ENCODE data around the gene IL2RA.
"Not testable (repeated sequence)": the region's sequence is repeated elsewhere in the genome, so short reads cannot be mapped to it uniquely, and the experiment has no call there.

IL2RA gene

GRCh38 chr10:6013413-6014192, 48.6 kb downstream of the IL2RA start:
- Mint-ChIP-seq H3K27ac (no peak overlapping the region), H3K9me3 (peaks cover under 1% of the 10 kb centered on the region), H3K27me3 (no peaks in the 10 kb centered on the region), H3K4me3 (no peak overlapping the region), H3K36me3 (ENCODE audit: low read depth) (no peaks in the 10 kb centered on the region), H3K4me1 (ENCODE audit: low read depth) (peaks cover 15% of the 10 kb centered on the region)
- intact Hi-C loops (cut with micrococcal nuclease): loop anchor here (2.0 to 10.0 kb wide), 2 partner anchors 75 to 391 kb away; partner anchors contain the start of gene RBM17

GRCh38 chr10:6012121-6012905, 49.9 kb downstream of the IL2RA start:
- peaks cover 15% of the 10 kb centered on the region for H3K4me1 Mint-ChIP-seq (ENCODE audit: low read depth)

GRCh38 chr10:6011558-6011957, 50.6 kb downstream of the IL2RA start:
- H3K27ac Mint-ChIP-seq: no peak overlapping the region
- peaks cover 15% of the 10 kb centered on the region for H3K4me1 Mint-ChIP-seq (ENCODE audit: low read depth)

More at GRCh38 chr10:6012121-6012905, 49.9 kb downstream of the IL2RA start:
- H3K9me3 Mint-ChIP-seq: peaks cover 6% of the 10 kb centered on the region
- no peaks in the 10 kb centered on the region for H3K27me3 Mint-ChIP-seq
- H3K4me3 Mint-ChIP-seq: no peak overlapping the region
- no peaks in the 10 kb centered on the region for H3K36me3 Mint-ChIP-seq (ENCODE audit: low read depth)
- intact Hi-C loops (cut with micrococcal nuclease): loop anchor here (10.0 kb wide), 1 partner anchor 392 kb away; no protein-coding TSS in a partner anchor
- H3K27ac Mint-ChIP-seq: no peak overlapping the region

GRCh38 chr10:6010569-6010968, 51.6 kb downstream of the IL2RA start:
- no peak overlapping the region for H3K27ac Mint-ChIP-seq
- H3K4me1 Mint-ChIP-seq (ENCODE audit: low read depth): peaks cover 15% of the 10 kb centered on the region
- no peak overlapping the region for H3K4me3 Mint-ChIP-seq
- intact Hi-C loops (cut with micrococcal nuclease): loop anchor here (10.0 kb wide), 1 partner anchor 394 kb away; no protein-coding TSS in a partner anchor
- H3K9me3 Mint-ChIP-seq: peaks cover 9% of the 10 kb centered on the region
- H3K36me3 Mint-ChIP-seq (ENCODE audit: low read depth): no peaks in the 10 kb centered on the region
- H3K27me3 Mint-ChIP-seq: peaks cover 3% of the 10 kb centered on the region

More at GRCh38 chr10:6011558-6011957, 50.6 kb downstream of the IL2RA start:
- no peaks in the 10 kb centered on the region for H3K27me3 Mint-ChIP-seq
- intact Hi-C loops (cut with micrococcal nuclease): loop anchor here (10.0 kb wide), 1 partner anchor 393 kb away; no protein-coding TSS in a partner anchor
- no peaks in the 10 kb centered on the region for H3K36me3 Mint-ChIP-seq (ENCODE audit: low read depth)
- H3K4me3 Mint-ChIP-seq: no peak overlapping the region
- peaks cover 9% of the 10 kb centered on the region for H3K9me3 Mint-ChIP-seq

- no peaks in the 10 kb centered on the region for H3K36me3 Mint-ChIP-seq (ENCODE audit: low read depth)
- intact Hi-C loops (cut with micrococcal nuclease): loop anchor here (10.0 kb wide), 1 partner anchor 395 kb away; no protein-coding TSS in a partner anchor
- H3K9me3 Mint-ChIP-seq: peaks cover 9% of the 10 kb centered on the region
- no peak overlapping the region for H3K4me3 Mint-ChIP-seq
- H3K27me3 Mint-ChIP-seq: peaks cover 3% of the 10 kb centered on the region
- no peak overlapping the region for H3K27ac Mint-ChIP-seq
- peaks cover 15% of the 10 kb centered on the region for H3K4me1 Mint-ChIP-seq (ENCODE audit: low read depth)
Measured at GRCh38 chr10:6009961-6010360, 52.2 kb downstream of the IL2RA start.

- H3K27ac Mint-ChIP-seq: no peak overlapping the region
- no peaks in the 10 kb centered on the region for H3K36me3 Mint-ChIP-seq (ENCODE audit: low read depth)
- intact Hi-C loops (cut with micrococcal nuclease): no loop called here
- H3K27me3 Mint-ChIP-seq: peaks cover 7% of the 10 kb centered on the region
- peaks cover 15% of the 10 kb centered on the region for H3K4me1 Mint-ChIP-seq (ENCODE audit: low read depth)
- no peak overlapping the region for H3K4me3 Mint-ChIP-seq
- H3K9me3 Mint-ChIP-seq: peaks cover 9% of the 10 kb centered on the region
Measured at GRCh38 chr10:6009150-6009549, 53.0 kb downstream of the IL2RA start.

- H3K27ac Mint-ChIP-seq: no peak overlapping the region
- no peaks in the 10 kb centered on the region for H3K36me3 Mint-ChIP-seq (ENCODE audit: low read depth)
- H3K4me3 Mint-ChIP-seq: no peak overlapping the region
- H3K4me1 Mint-ChIP-seq (ENCODE audit: low read depth): peaks cover 15% of the 10 kb centered on the region
- intact Hi-C loops (cut with micrococcal nuclease): no loop called here
- H3K27me3 Mint-ChIP-seq: peaks cover 7% of the 10 kb centered on the region
- peaks cover 9% of the 10 kb centered on the region for H3K9me3 Mint-ChIP-seq
Measured at GRCh38 chr10:6008497-6009142, 53.5 kb downstream of the IL2RA start.

GRCh38 chr10:6006991-6007390, 55.2 kb downstream of the IL2RA start:
- Mint-ChIP-seq H3K36me3 (ENCODE audit: low read depth) (no peaks in the 10 kb centered on the region), H3K27ac (no peak overlapping the region), H3K4me1 (ENCODE audit: low read depth) (peaks cover 15% of the 10 kb centered on the region), H3K9me3 (peaks cover 9% of the 10 kb centered on the region), H3K4me3 (no peak overlapping the region), H3K27me3 (peaks cover 7% of the 10 kb centered on the region)
- intact Hi-C loops (cut with micrococcal nuclease): no loop called here

GRCh38 chr10:6006546-6006945, 55.6 kb downstream of the IL2RA start:
- intact Hi-C loops (cut with micrococcal nuclease): no loop called here
- Mint-ChIP-seq H3K4me1 (ENCODE audit: low read depth) (peaks cover 11% of the 10 kb centered on the region), H3K9me3 (peaks cover 9% of the 10 kb centered on the region), H3K4me3 (no peak overlapping the region), H3K27me3 (peaks cover 7% of the 10 kb centered on the region), H3K36me3 (ENCODE audit: low read depth) (no peaks in the 10 kb centered on the region), H3K27ac (no peak overlapping the region)

- peaks cover 7% of the 10 kb centered on the region for H3K27me3 Mint-ChIP-seq
- no peak overlapping the region for H3K27ac Mint-ChIP-seq
- intact Hi-C loops (cut with micrococcal nuclease): no loop called here
- H3K4me1 Mint-ChIP-seq (ENCODE audit: low read depth): peaks cover 5% of the 10 kb centered on the region
- no peak overlapping the region for H3K4me3 Mint-ChIP-seq
- peaks cover 9% of the 10 kb centered on the region for H3K9me3 Mint-ChIP-seq
- H3K36me3 Mint-ChIP-seq (ENCODE audit: low read depth): no peaks in the 10 kb centered on the region
Measured at GRCh38 chr10:6005856-6006395, 56.2 kb downstream of the IL2RA start.

GRCh38 chr10:6005161-6005804, 56.9 kb downstream of the IL2RA start:
- H3K27me3 Mint-ChIP-seq; H3K27ac Mint-ChIP-seq; H3K4me3 Mint-ChIP-seq; H3K36me3 Mint-ChIP-seq (ENCODE audit: low read depth); intact Hi-C loops (cut with micrococcal nuclease); H3K9me3 Mint-ChIP-seq; H3K4me1 Mint-ChIP-seq (ENCODE audit: low read depth): not testable (repeated sequence)

- H3K36me3 Mint-ChIP-seq (ENCODE audit: low read depth): no peaks in the 10 kb centered on the region
- H3K4me3 Mint-ChIP-seq: no peak overlapping the region
- peaks cover 9% of the 10 kb centered on the region for H3K9me3 Mint-ChIP-seq
- no peak overlapping the region for H3K27ac Mint-ChIP-seq
- H3K27me3 Mint-ChIP-seq: peaks cover 7% of the 10 kb centered on the region
- intact Hi-C loops (cut with micrococcal nuclease): no loop called here
- H3K4me1 Mint-ChIP-seq (ENCODE audit: low read depth): no peaks in the 10 kb centered on the region
Measured at GRCh38 chr10:6002809-6003510, 59.2 kb downstream of the IL2RA start.
